Neuron (in vitro differentiated cells): ENCODE data around the gene ARAP2.

Experiments used
- H2AFZ ChIP-seq: one replicate; pipeline ENCODE4 v1.6.1; 2013; ENCODE audit warnings: low read depth, mild to moderate bottlenecking, inconsistent platforms, low read length, moderate library complexity
- H3K27me3 ChIP-seq: one replicate; pipeline ENCODE4 v1.6.1; 2013; ENCODE audit warnings: low read length; ENCODE audit not compliant: insufficient read depth
- H3K36me3 ChIP-seq: one replicate; pipeline ENCODE4 v1.6.1; 2013; ENCODE audit warnings: low read length; ENCODE audit not compliant: insufficient read depth
- H3K4me1 ChIP-seq: one replicate; pipeline ENCODE4 v1.6.1; 2013; ENCODE audit warnings: low read length; ENCODE audit not compliant: insufficient read depth
- H3K4me3 ChIP-seq: 2 replicates; pipeline ENCODE4 v1.5.1; 2013; ENCODE audit warnings: mild to moderate bottlenecking, low read length, moderate library complexity
- H3K9me3 ChIP-seq: one replicate; pipeline ENCODE4 v1.6.1; 2013; ENCODE audit warnings: low read length

ARAP2 gene

GRCh38 chr4:36086261-36086786 is 158.0 kb downstream of the ARAP2 start:
- Histone ChIP-seq H3K4me3 (no peak overlapping the region), H3K36me3 (no peaks in the 10 kb centered on the region), H3K4me1 (peaks cover 16% of the 10 kb centered on the region), H2AFZ (no peak overlapping the region), H3K9me3 (no peaks in the 10 kb centered on the region), H3K27me3 (no peaks in the 10 kb centered on the region)

GRCh38 chr4:36082817-36083216 is 161.5 kb downstream of the ARAP2 start:
- no peaks in the 10 kb centered on the region for H3K9me3 ChIP-seq
- H2AFZ ChIP-seq, result no peak overlapping the region
- peaks cover 4% of the 10 kb centered on the region for H3K4me1 ChIP-seq
- H3K36me3 ChIP-seq, result no peaks in the 10 kb centered on the region
- H3K27me3 ChIP-seq, result no peaks in the 10 kb centered on the region
- no peak overlapping the region for H3K4me3 ChIP-seq

DNA sequence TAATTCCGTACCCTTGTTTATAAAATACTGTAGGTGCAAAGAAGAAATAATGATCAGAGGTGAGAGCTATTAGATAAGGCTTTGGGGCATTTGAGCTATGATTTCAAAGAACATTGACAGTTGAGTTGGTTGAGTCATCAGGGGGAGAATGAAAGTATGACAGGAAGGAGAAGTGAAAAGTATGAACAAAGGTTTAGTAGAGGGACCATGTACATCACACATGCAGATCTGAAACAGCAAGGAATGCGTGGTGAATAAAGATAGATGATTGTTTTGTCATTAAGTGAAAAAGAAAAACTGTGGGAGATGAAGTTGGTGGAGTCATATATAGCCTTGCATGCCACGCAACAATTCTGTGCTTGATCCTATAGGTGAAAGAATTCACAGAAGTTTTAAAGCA is 163.1 kb downstream of the ARAP2 start:
- H3K9me3 ChIP-seq, result no peaks in the 10 kb centered on the region
- H3K4me3 ChIP-seq, result no peak overlapping the region
- no peak overlapping the region for H2AFZ ChIP-seq
- no peaks in the 10 kb centered on the region for H3K36me3 ChIP-seq
- H3K4me1 ChIP-seq, result no peaks in the 10 kb centered on the region
- no peaks in the 10 kb centered on the region for H3K27me3 ChIP-seq

- H3K27me3 ChIP-seq, result no peaks in the 10 kb centered on the region
- no peaks in the 10 kb centered on the region for H3K36me3 ChIP-seq
- H2AFZ ChIP-seq, result no peak overlapping the region
- H3K4me3 ChIP-seq, result no peak overlapping the region
- no peaks in the 10 kb centered on the region for H3K9me3 ChIP-seq
- no peaks in the 10 kb centered on the region for H3K4me1 ChIP-seq
These were observed 164.6 kb downstream of the ARAP2 start for GRCh38 chr4:36079666-36080065.

- H3K36me3 ChIP-seq, result no peaks in the 10 kb centered on the region
- H3K27me3 ChIP-seq, result no peaks in the 10 kb centered on the region
- H2AFZ ChIP-seq, result no peak overlapping the region
- H3K4me1 ChIP-seq, result no peaks in the 10 kb centered on the region
- H3K9me3 ChIP-seq, result no peaks in the 10 kb centered on the region
- H3K4me3 ChIP-seq, result no peak overlapping the region
These were observed 166.0 kb downstream of the ARAP2 start for GRCh38 chr4:36078319-36078718.

DNA sequence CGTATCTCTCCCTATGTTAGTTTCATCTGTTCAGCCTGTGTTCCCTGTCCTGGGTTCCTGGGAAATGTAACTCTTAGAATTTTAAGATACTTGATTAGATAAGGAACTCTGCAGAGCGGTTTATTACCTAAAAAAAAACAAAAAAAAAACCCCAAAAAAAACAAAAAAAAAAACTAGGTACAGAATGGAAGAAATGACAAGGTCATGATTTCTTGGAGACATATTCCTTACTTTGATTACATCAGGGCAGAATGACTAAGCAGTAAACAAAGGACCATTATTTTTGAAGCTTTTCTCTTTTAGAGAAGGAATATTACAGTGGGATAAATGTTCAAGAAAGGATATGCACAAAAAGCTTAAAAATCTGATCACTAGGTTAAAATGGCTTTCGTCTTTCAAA is 171.8 kb downstream of the ARAP2 start:
- no peaks in the 10 kb centered on the region for H3K9me3 ChIP-seq
- H3K4me3 ChIP-seq, result no peak overlapping the region
- no peaks in the 10 kb centered on the region for H3K36me3 ChIP-seq
- H3K27me3 ChIP-seq, result no peaks in the 10 kb centered on the region
- no peaks in the 10 kb centered on the region for H3K4me1 ChIP-seq
- no peak overlapping the region for H2AFZ ChIP-seq

- no peaks in the 10 kb centered on the region for H3K9me3 ChIP-seq
- H3K4me3 ChIP-seq, result no peak overlapping the region
- no peaks in the 10 kb centered on the region for H3K4me1 ChIP-seq
- no peaks in the 10 kb centered on the region for H3K36me3 ChIP-seq
- no peaks in the 10 kb centered on the region for H3K27me3 ChIP-seq
- no peak overlapping the region for H2AFZ ChIP-seq
These were observed 177.2 kb downstream of the ARAP2 start for GRCh38 chr4:36067116-36067515.

DNA sequence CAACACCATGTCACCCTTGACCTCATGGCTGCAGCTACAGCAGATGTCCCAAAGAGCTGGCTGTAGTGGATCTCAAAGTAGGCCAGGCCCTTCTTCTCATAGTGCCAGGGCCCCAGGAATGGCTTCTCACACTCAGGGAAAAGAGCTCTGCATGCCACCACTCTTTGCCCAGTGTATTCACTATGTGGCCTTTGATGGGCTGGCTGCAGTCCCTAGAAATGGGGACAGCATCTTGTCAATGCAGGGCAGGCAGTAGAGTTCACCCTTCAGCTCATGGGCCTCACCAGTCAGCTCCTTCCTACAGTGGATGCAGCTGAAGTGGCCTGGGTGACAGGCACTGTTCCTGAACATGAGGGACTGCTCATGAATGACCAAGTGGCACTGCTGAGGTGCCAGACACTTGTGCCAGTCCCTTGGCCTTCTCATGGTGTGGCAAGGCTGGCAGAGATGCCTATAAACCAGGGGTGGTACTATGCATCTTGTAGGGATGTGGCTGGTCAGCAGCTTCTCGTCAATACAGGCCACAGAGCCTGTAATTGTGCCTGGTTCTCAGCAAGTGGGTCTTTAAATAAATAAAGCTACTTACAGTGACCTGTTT is 178.9 kb downstream of the ARAP2 start:
- no peaks in the 10 kb centered on the region for H3K36me3 ChIP-seq
- no peaks in the 10 kb centered on the region for H3K9me3 ChIP-seq
- H3K4me1 ChIP-seq, result no peaks in the 10 kb centered on the region
- no peak overlapping the region for H2AFZ ChIP-seq
- H3K4me3 ChIP-seq, result no peak overlapping the region
- H3K27me3 ChIP-seq, result no peaks in the 10 kb centered on the region

- no peaks in the 10 kb centered on the region for H3K36me3 ChIP-seq
These were observed 180.2 kb downstream of the ARAP2 start for GRCh38 chr4:36064117-36064516.

GRCh38 chr4:36056136-36056535 is 188.2 kb downstream of the ARAP2 start:
- no peaks in the 10 kb centered on the region for H3K9me3 ChIP-seq
- H3K4me3 ChIP-seq, result no peak overlapping the region
- H3K36me3 ChIP-seq, result no peaks in the 10 kb centered on the region
- no peak overlapping the region for H2AFZ ChIP-seq
- H3K27me3 ChIP-seq, result no peaks in the 10 kb centered on the region
- H3K4me1 ChIP-seq, result no peaks in the 10 kb centered on the region

More at GRCh38 chr4:36064117-36064516, 180.2 kb downstream of the ARAP2 start:
- H3K4me3 ChIP-seq, result no peak overlapping the region
- no peaks in the 10 kb centered on the region for H3K27me3 ChIP-seq
- H2AFZ ChIP-seq, result no peak overlapping the region
- H3K9me3 ChIP-seq, result no peaks in the 10 kb centered on the region
- H3K4me1 ChIP-seq, result no peaks in the 10 kb centered on the region

- no peaks in the 10 kb centered on the region for H3K4me1 ChIP-seq
- no peaks in the 10 kb centered on the region for H3K27me3 ChIP-seq
- no peaks in the 10 kb centered on the region for H3K9me3 ChIP-seq
- H3K36me3 ChIP-seq, result no peaks in the 10 kb centered on the region
- no peak overlapping the region for H2AFZ ChIP-seq
- H3K4me3 ChIP-seq, result no peak overlapping the region
These were observed 189.5 kb downstream of the ARAP2 start for GRCh38 chr4:36054694-36055422.

- Histone ChIP-seq H3K4me3 (no peak overlapping the region), H2AFZ (no peak overlapping the region), H3K36me3 (no peaks in the 10 kb centered on the region), H3K4me1 (no peaks in the 10 kb centered on the region), H3K9me3 (no peaks in the 10 kb centered on the region), H3K27me3 (no peaks in the 10 kb centered on the region)
These were observed 190.4 kb downstream of the ARAP2 start for GRCh38 chr4:36053930-36054329.

DNA sequence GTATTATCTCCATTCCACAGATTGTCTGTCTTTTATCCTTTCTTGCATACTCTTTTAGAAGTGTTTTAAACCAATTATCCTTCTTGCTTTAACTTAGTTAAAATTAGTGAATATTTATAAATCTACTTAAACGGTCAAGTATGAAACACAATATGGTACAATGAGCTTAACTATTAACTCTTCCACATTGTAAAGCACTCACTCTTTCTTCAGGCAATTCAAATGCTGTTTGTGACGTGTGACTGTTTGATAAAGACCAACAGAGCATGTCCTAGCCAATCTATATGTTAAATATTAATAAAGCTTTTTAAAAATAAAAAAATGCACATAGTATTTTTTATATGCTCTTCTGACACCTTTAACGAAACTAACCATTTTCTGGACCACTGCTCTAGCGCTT is 192.7 kb downstream of the ARAP2 start:
- Histone ChIP-seq H3K4me3 (no peak overlapping the region), H3K4me1 (no peaks in the 10 kb centered on the region), H3K36me3 (no peaks in the 10 kb centered on the region), H3K9me3 (no peaks in the 10 kb centered on the region), H2AFZ (no peak overlapping the region), H3K27me3 (no peaks in the 10 kb centered on the region)
